GM10266 (cell line): ENCODE data around the gene CHCHD1.
"Not testable (repeated sequence)": the region's sequence is repeated elsewhere in the genome, so short reads cannot be mapped to it uniquely, and the experiment has no call there.

Experiments
- DNase-seq: peaks from one replicate; pipeline ENCODE4 v3.0.0; 2012; ENCODE audit errors: extremely low spot score
- TF ChIP-seq, protein P1 (sequence below): IDR thresholded peaks from 2 replicates; pipeline ENCODE4 v1.5.1; 2012; ENCODE audit warnings: mild to moderate bottlenecking, low read depth; ENCODE audit not compliant: control insufficient read depth, insufficient read depth; ENCODE audit errors: missing control alignments

CHCHD1 gene

DNA sequence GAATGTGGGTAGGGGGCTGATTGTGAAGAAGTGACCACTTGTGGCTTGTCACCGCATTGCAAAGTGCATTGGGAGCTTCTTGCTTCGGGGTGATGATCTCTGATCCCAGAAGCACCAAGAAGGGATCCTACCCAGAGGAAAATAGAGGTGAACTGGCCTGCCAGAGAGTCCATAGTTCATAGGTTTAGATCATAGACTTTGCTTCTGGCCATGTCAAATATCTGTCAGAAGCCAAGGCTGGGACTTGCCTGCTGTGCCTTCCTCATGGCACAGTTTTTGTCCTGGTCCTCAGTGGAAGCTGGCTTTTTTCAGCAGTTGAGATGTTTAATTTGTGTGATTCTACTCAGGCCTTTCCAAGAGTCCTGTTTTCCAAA is 4.7 kb downstream of the CHCHD1 start:
- no peak for DNase-seq
- TF ChIP-seq, protein P1, sequence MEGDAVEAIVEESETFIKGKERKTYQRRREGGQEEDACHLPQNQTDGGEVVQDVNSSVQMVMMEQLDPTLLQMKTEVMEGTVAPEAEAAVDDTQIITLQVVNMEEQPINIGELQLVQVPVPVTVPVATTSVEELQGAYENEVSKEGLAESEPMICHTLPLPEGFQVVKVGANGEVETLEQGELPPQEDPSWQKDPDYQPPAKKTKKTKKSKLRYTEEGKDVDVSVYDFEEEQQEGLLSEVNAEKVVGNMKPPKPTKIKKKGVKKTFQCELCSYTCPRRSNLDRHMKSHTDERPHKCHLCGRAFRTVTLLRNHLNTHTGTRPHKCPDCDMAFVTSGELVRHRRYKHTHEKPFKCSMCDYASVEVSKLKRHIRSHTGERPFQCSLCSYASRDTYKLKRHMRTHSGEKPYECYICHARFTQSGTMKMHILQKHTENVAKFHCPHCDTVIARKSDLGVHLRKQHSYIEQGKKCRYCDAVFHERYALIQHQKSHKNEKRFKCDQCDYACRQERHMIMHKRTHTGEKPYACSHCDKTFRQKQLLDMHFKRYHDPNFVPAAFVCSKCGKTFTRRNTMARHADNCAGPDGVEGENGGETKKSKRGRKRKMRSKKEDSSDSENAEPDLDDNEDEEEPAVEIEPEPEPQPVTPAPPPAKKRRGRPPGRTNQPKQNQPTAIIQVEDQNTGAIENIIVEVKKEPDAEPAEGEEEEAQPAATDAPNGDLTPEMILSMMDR: no peak

DNA sequence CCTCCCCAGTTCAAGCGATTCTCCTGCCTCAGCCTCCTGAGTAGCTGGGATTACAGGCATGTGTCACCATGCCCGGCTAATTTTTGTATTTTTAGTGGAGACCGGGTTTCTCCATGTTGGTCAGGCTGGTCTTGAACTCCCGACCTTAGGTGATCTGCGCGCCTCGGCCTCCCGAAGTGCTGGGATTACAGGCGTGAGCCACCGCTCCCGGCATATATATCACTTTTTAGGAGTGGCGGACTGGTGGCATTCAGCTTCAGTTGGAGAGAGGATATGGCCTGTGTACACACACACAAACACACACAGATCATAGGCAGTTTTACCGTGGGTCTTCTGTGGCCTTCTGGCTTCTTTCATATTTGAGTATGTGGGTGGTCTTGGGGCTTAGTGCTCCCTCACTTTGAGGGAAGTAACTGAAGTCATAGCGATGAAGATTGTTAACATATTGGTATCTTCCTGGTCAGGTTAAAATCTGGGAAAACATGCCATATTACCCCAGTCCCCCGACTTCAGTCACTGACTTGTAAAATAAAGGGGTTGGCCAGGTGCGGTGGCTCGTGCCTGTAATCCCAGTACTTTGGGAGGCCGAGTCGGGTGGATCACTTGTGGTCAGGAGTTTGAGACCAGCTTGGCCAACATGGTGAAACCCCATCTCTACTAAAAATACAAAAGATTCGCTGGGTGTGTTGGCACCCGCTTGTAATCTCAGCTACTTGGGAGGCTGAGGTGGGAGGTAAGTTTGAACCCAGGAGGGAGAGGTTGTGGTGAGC is 5.4 kb downstream of the CHCHD1 start:
- not testable (repeated sequence) for DNase-seq

DNA sequence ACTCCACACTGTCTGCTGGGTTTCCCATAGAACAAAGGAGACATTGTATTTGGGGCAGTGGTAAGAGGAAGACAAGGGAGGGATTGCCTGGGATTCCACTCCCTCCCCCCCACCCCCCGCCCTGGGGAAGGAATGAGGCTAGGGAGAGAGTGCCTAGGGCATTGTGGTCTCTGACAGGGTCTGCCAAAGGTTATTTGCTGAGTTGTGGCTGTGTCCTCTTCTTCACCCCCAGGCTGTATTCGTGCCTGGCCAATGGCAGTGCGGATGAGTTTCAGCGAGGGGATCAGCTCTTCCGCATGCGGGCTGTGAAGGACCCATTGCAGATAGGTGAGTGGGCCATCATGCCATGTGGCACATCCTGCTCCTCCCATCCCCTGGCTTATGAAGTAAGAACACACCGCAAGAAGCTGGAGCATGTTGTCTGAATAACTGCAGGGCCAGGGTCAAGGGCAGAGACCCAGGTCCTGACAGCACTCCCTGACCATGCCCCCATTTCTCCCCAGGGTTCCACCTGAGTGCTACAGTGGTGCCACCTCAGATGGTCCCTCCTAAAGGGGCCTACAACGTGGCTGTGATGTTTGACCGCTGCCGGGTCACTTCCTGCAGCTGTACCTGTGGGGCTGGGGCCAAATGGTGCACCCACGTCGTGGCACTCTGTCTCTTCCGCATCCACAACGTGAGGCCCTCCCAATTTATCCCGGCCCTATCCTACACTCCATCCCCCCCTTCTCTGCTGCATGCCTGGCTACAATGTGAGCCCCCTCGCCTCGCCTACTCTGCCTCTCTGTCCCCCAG is 7.2 kb downstream of the CHCHD1 start:
- TF ChIP-seq, protein P1: no peak
- no peak for DNase-seq

DNA sequence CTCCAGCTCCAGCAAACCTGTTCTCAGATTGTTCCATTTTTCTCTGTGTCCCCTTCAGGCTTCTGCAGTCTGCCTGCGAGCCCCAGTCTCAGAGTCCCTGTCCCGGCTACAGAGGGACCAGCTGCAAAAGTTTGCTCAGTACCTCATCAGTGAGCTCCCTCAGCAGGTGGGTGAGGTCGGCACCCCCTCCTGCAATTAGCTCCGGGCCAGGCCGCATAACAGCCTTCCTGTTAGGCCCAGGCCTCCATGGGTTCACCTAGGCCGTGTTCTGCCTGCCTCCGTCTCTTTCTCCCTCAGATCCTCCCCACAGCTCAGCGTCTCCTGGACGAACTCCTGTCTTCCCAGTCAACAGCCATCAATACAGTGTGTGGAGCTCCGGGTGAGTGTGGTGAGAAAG is 7.8 kb downstream of the CHCHD1 start:
- TF ChIP-seq, protein P1: no peak
- no peak for DNase-seq

DNA sequence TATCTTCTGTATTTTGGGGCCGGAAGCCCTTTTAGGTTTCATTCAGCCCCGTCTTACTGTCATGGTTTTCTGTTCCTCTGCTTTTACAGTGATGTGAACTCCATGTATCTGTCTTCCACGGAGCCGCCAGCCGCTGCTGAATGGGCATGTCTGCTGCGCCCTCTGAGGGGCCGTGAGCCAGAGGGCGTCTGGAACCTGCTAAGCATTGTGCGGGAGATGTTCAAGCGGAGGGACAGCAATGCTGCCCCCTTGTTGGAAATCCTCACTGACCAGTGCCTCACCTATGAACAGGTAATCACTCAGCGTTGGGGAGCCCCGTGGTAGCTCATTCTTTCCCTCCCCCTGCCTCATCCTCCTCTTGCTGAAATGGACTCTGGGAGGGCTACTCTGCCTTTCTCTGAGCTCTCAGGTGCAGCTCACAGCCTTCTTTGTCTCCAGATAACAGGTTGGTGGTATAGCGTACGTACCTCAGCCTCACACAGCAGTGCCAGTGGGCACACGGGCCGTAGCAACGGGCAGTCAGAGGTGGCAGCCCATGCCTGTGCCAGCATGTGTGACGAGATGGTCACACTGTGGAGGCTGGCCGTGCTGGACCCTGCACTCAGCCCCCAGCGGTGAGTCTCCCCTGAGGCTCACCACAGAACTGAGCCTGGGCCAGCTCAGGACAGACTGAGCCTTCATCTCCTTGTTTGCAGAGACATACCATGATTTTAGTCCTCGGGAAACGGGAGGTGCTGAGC is 9.2 kb downstream of the CHCHD1 start:
- TF ChIP-seq, protein P1: no peak

DNA sequence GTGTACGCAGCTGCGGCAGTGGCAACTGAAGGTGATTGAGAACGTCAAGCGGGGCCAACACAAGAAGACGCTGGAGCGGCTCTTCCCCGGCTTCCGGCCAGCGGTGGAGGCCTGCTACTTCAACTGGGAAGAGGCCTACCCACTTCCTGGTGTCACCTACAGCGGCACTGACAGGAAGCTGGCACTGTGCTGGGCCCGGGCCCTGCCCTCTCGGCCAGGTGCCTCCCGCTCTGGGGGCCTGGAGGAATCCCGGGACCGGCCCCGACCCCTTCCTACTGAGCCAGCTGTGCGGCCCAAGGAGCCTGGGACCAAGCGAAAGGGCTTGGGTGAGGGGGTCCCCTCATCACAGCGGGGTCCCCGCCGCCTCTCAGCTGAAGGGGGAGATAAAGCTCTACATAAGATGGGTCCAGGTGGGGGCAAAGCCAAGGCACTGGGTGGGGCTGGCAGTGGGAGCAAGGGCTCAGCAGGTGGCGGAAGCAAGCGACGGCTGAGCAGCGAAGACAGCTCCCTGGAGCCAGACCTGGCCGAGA is 10.1 kb downstream of the CHCHD1 start:
- TF ChIP-seq, protein P1: no peak
- DNase-seq: no peak

More for the DNA sequence above, 9.2 kb downstream of the CHCHD1 start:
- DNase-seq: no peak

DNA sequence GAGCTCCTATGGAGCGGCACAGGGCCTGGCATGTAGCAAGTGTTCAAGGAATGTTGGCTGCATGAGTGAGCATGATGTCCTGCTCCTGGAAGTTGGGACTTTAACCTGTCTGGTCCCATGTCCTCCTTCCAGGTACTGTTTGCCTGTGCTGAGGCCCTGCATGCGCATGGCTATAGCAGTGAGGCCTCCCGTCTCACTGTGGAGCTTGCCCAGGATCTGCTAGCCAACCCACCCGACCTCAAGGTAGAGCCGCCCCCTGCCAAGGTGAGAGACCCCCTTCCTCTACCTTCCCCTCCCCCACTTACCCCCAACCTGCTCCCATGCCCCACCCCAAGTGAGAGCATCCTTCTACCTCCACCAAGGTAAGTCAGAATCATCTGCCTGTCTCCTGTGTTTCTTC is 11.6 kb downstream of the CHCHD1 start:
- DNase-seq: no peak
- TF ChIP-seq, protein P1: no peak

DNA sequence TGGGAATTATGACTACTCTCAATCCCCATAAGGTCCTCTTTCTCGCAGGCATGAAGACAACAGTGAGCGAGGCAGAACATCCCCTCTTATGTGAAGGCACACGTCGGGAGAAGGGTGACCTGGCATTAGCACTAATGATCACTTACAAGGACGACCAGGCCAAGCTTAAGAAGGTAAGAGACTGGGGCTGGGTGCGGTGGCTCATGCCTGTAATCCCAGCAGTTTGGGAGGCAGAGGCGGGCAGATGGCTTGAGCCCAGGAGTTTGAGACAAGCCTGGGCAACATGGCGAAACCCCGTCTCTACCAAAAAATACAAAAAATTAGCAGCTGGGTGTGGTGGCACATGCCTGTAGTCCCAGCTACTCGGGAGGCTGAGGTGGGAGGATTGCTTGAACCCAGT is 13.6 kb downstream of the CHCHD1 start:
- DNase-seq: not testable (repeated sequence)

DNA sequence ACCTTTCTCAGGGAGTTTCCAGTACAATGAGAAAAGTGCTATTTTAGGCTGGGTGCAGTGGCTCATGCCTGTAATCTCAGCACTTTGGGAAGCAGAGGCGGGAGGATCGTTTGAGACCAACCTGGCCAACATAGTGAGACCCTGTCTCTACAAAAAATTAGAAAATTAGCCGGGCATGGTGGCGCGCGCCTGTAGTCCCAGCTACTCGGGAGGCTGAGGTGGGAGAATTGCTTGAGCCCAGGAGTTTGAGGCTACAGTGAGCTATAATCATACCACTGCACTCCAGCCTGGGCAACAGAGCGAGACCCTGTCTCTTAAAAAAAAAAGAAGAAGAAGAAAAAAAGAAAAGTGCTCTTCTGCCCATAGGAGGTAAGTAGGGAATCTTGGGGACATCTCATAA is 14.2 kb downstream of the CHCHD1 start:
- DNase-seq: not testable (repeated sequence)
